ENCODE results near the gene SSH3. TPM values are rescaled to one million over a fixed set of nuclear protein-coding genes. Genes with fewer than 3 reads are reported as not detected.

SSH3 gene
- polyA plus RNA-seq, 1 donor from 2014 or later = 0.89 TPM

- Histone ChIP-seq H3K79me2 (replicated peaks; ENCODE audit: insufficient read depth, low read length) (no peaks in the 10 kb centered on the region), H3K27ac (ENCODE audit: low read length) (no peak overlapping the region), H3K9me3 (ENCODE audit: low read length) (no peaks in the 10 kb centered on the region), H3K4me2 (ENCODE audit: low read length) (no peak overlapping the region), H3K9me2 (ENCODE audit: insufficient read depth, low read length) (no peaks in the 10 kb centered on the region), H3K36me3 (ENCODE audit: insufficient read depth, low read length) (no peaks in the 10 kb centered on the region), H3F3A (ENCODE audit: insufficient read depth, low read length, poor library complexity, severe bottlenecking) (no peaks in the 10 kb centered on the region), H3K9ac (ENCODE audit: low read length) (no peak overlapping the region), H2AFZ (ENCODE audit: low read depth, low read length) (no peak overlapping the region), H3K27me3 (ENCODE audit: insufficient read depth, low read depth, low read length) (no peaks in the 10 kb centered on the region), H3K4me3 (ENCODE audit: low read length) (no peak overlapping the region), H4K20me1 (ENCODE audit: insufficient read depth) (no peaks in the 10 kb centered on the region)
- TF ChIP-seq SMC3 (conservative IDR thresholded peaks at IDR 0.05; ENCODE audit: poor library complexity) = no peak
- no peak for TF ChIP-seq REST (IDR thresholded peaks at IDR 0.05; ENCODE audit: borderline replicate concordance)
- no peak for TF ChIP-seq TAF1 (IDR thresholded peaks at IDR 0.05; ENCODE audit: low read depth)
- TF ChIP-seq MXI1 (conservative IDR thresholded peaks at IDR 0.05; ENCODE audit: poor library complexity, severe bottlenecking) = no peak
- peak; percentile 16 for TF ChIP-seq RAD21 (conservative IDR thresholded peaks at IDR 0.05)
- TF ChIP-seq POLR2AphosphoS5 (IDR thresholded peaks at IDR 0.05) = no peak
- TF ChIP-seq EP300 (conservative IDR thresholded peaks at IDR 0.05; ENCODE audit: poor library complexity, severe bottlenecking) = no peak
- TF ChIP-seq CTCF (IDR thresholded peaks at IDR 0.05; ENCODE audit: poor library complexity, severe bottlenecking) = peak; percentile 50
These were observed 42.8 kb downstream of the SSH3 start for GRCh38 chr11:67345920-67346819.

- H2AFZ ChIP-seq (ENCODE audit: low read depth, low read length) = no peak overlapping the region
- no peaks in the 10 kb centered on the region for H3K36me3 ChIP-seq (ENCODE audit: insufficient read depth, low read length)
- no peak overlapping the region for H3K4me2 ChIP-seq (ENCODE audit: low read length)
- H3K27ac ChIP-seq (ENCODE audit: low read length) = no peak overlapping the region
- TF ChIP-seq TAF1 (IDR thresholded peaks at IDR 0.05; ENCODE audit: low read depth) (no peak), RAD21 (conservative IDR thresholded peaks at IDR 0.05) (no peak), MXI1 (conservative IDR thresholded peaks at IDR 0.05; ENCODE audit: poor library complexity, severe bottlenecking) (no peak), REST (IDR thresholded peaks at IDR 0.05; ENCODE audit: borderline replicate concordance) (no peak), EZH2 (IDR thresholded peaks at IDR 0.05; ENCODE audit: borderline replicate concordance, insufficient read depth, low read length, poor library complexity, severe bottlenecking) (no peak), EP300 (conservative IDR thresholded peaks at IDR 0.05; ENCODE audit: poor library complexity, severe bottlenecking) (no peak), CTCF (IDR thresholded peaks at IDR 0.05; ENCODE audit: poor library complexity, severe bottlenecking) (no peak), SMC3 (conservative IDR thresholded peaks at IDR 0.05; ENCODE audit: poor library complexity) (no peak), POLR2AphosphoS5 (IDR thresholded peaks at IDR 0.05) (no peak)
- H3K9ac ChIP-seq (ENCODE audit: low read length) = no peak overlapping the region
- H3K27me3 ChIP-seq (ENCODE audit: insufficient read depth, low read depth, low read length) = no peaks in the 10 kb centered on the region
- no peaks in the 10 kb centered on the region for H3F3A ChIP-seq (ENCODE audit: insufficient read depth, low read length, poor library complexity, severe bottlenecking)
- no peaks in the 10 kb centered on the region for H3K79me2 ChIP-seq (replicated peaks; ENCODE audit: insufficient read depth, low read length)
- no peaks in the 10 kb centered on the region for H3K9me3 ChIP-seq (ENCODE audit: low read length)
- H3K9me2 ChIP-seq (ENCODE audit: insufficient read depth, low read length) = no peaks in the 10 kb centered on the region
- H3K4me3 ChIP-seq (ENCODE audit: low read length) = no peak overlapping the region
- no peaks in the 10 kb centered on the region for H4K20me1 ChIP-seq (ENCODE audit: insufficient read depth)
These were observed 44.8 kb downstream of the SSH3 start for GRCh38 chr11:67347964-67348749.

Data from neural cell (in vitro differentiated cells).